ENCODE data around the gene GATB. TPM values are rescaled to one million over a fixed set of nuclear protein-coding genes. Genes with fewer than 3 reads are reported as not detected.
A peak's percentile ranks its signal among the peaks of the same experiment; 100 is the strongest.

The GATB gene
- total RNA-seq, 1 experiment from 2014 or later: 20.4 TPM

DNA sequence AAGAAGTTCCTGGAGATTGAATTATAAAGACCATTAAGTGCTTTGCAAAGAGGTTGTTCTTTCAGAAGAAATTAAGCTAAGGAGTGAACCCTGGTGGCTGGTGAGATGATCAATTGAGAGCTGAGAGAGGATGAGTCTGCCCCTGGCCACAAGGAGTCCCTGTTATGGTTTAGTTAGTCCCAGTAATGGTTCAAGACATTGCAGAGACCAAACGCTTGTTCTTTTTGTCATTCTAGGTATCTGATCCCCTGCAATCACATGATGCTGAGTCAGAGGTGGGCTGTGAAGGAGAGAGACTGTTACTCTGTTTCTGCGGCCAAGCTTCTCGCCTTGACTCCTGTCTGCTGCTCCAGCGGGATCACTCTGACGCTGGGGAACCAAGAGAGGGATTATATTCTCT is 114.5 kb downstream of the GATB start:
- H3K4me1 ChIP-seq (ENCODE audit: insufficient read depth, low read length): peaks cover 2% of the 10 kb centered on the region
- CTCF ChIA-PET: no interaction called here
- no peaks in the 10 kb centered on the region for H3F3A ChIP-seq (ENCODE audit: low read length, unreplicated experiment)
- no peaks in the 10 kb centered on the region for H3K79me2 ChIP-seq (ENCODE audit: low read length)
- H4K20me1 ChIP-seq (ENCODE audit: low read length): no peaks in the 10 kb centered on the region
- no peaks in the 10 kb centered on the region for H3K27me3 ChIP-seq (ENCODE audit: low read length)
- H2AFZ ChIP-seq (ENCODE audit: low read length): no peak overlapping the region
- no peak for TF ChIP-seq EZH2phosphoT487 (IDR thresholded peaks at IDR 0.05; ENCODE audit: borderline replicate concordance, low read length)
- no peak for TF ChIP-seq EZH2 (IDR thresholded peaks at IDR 0.05; ENCODE audit: low read length, unreplicated experiment)
- TF ChIP-seq, protein P1, sequence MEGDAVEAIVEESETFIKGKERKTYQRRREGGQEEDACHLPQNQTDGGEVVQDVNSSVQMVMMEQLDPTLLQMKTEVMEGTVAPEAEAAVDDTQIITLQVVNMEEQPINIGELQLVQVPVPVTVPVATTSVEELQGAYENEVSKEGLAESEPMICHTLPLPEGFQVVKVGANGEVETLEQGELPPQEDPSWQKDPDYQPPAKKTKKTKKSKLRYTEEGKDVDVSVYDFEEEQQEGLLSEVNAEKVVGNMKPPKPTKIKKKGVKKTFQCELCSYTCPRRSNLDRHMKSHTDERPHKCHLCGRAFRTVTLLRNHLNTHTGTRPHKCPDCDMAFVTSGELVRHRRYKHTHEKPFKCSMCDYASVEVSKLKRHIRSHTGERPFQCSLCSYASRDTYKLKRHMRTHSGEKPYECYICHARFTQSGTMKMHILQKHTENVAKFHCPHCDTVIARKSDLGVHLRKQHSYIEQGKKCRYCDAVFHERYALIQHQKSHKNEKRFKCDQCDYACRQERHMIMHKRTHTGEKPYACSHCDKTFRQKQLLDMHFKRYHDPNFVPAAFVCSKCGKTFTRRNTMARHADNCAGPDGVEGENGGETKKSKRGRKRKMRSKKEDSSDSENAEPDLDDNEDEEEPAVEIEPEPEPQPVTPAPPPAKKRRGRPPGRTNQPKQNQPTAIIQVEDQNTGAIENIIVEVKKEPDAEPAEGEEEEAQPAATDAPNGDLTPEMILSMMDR (conservative IDR thresholded peaks at IDR 0.05; ENCODE audit: low read depth, low read length): peak; percentile 17; the same call in 1 of the 2 replicates
- ATAC-seq: no peak
- H3K9me3 ChIP-seq (ENCODE audit: low read length): no peaks in the 10 kb centered on the region
- BruUV-seq (replicated peaks): no TSS peak
- H3K36me3 ChIP-seq (ENCODE audit: low read depth, low read length): no peaks in the 10 kb centered on the region
- no peaks in the 10 kb centered on the region for H3K9me2 ChIP-seq (replicated peaks; ENCODE audit: low read length)
- DNase-seq: no peak
- intact Hi-C loops (cut with micrococcal nuclease): no loop called here
- POLR2A ChIA-PET (ENCODE audit: unreplicated experiment): no interaction called here
- no peak overlapping the region for H3K27ac ChIP-seq (ENCODE audit: low read length)
- no peak overlapping the region for H3K4me3 ChIP-seq (ENCODE audit: low read length)
- no peak overlapping the region for H3K4me2 ChIP-seq (ENCODE audit: low read length)
- H3K9ac ChIP-seq (ENCODE audit: low read length): no peak overlapping the region

- intact Hi-C loops (cut with micrococcal nuclease): no loop called here
- H3K79me2 ChIP-seq (ENCODE audit: low read length): no peaks in the 10 kb centered on the region
- no TSS peak for BruUV-seq (replicated peaks)
- ATAC-seq: no peak
- peak; percentile 38 for DNase-seq
- POLR2A ChIA-PET (ENCODE audit: unreplicated experiment): no interaction called here
- H3K9me3 ChIP-seq (ENCODE audit: low read length): no peaks in the 10 kb centered on the region
- H4K20me1 ChIP-seq (ENCODE audit: low read length): no peaks in the 10 kb centered on the region
- no peaks in the 10 kb centered on the region for H3K27me3 ChIP-seq (ENCODE audit: low read length)
- no peaks in the 10 kb centered on the region for H3F3A ChIP-seq (ENCODE audit: low read length, unreplicated experiment)
- H3K4me1 ChIP-seq (ENCODE audit: insufficient read depth, low read length): peaks cover 6% of the 10 kb centered on the region
- TF ChIP-seq EZH2phosphoT487 (IDR thresholded peaks at IDR 0.05; ENCODE audit: borderline replicate concordance, low read length) (no peak), EZH2 (IDR thresholded peaks at IDR 0.05; ENCODE audit: low read length, unreplicated experiment) (no peak)
- TF ChIP-seq, protein P1 (conservative IDR thresholded peaks at IDR 0.05; ENCODE audit: low read depth, low read length): peak; percentile 67
- H3K9me2 ChIP-seq (replicated peaks; ENCODE audit: low read length): no peaks in the 10 kb centered on the region
- H2AFZ ChIP-seq (ENCODE audit: low read length): no peak overlapping the region
- H3K36me3 ChIP-seq (ENCODE audit: low read depth, low read length): no peaks in the 10 kb centered on the region
- H3K27ac ChIP-seq (ENCODE audit: low read length): no peak overlapping the region
- H3K4me2 ChIP-seq (ENCODE audit: low read length): no peak overlapping the region
- CTCF ChIA-PET: no interaction called here
- no peak overlapping the region for H3K9ac ChIP-seq (ENCODE audit: low read length)
- no peak overlapping the region for H3K4me3 ChIP-seq (ENCODE audit: low read length)
Observed at GRCh38 chr4:151644622-151645021, 116.2 kb downstream of the GATB start.

DNA sequence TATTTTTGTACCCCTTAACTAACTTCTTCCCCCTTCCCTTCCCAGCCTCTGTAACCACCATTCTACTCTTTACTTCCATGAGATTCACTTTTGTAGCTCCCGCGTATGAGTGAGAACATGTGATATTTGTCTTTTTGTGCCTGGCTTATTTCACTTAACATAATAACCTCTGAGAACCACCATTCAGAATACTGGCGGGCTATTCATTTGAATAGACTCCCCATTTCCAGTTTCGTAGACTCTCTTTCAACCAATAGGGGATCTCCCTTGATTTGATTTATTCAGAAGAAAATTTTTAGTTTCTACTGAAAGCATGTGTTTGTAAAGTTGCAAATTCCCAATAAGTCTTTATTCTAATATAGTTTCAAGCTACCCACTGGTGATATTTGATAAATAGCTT is 117.2 kb downstream of the GATB start:
- no peak overlapping the region for H3K9ac ChIP-seq (ENCODE audit: low read length)
- H3K4me1 ChIP-seq (ENCODE audit: insufficient read depth, low read length): peaks cover 6% of the 10 kb centered on the region
- intact Hi-C loops (cut with micrococcal nuclease): no loop called here
- TF ChIP-seq, protein P1 (conservative IDR thresholded peaks at IDR 0.05; ENCODE audit: low read depth, low read length): no peak
- no peak for TF ChIP-seq EZH2 (IDR thresholded peaks at IDR 0.05; ENCODE audit: low read length, unreplicated experiment)
- no peak for TF ChIP-seq EZH2phosphoT487 (IDR thresholded peaks at IDR 0.05; ENCODE audit: borderline replicate concordance, low read length)
- ChIA-PET POLR2A (ENCODE audit: unreplicated experiment) (no interaction called here), CTCF (no interaction called here)
- H4K20me1 ChIP-seq (ENCODE audit: low read length): no peaks in the 10 kb centered on the region
- no peaks in the 10 kb centered on the region for H3K9me2 ChIP-seq (replicated peaks; ENCODE audit: low read length)
- no peaks in the 10 kb centered on the region for H3K9me3 ChIP-seq (ENCODE audit: low read length)
- no peak for ATAC-seq
- no TSS peak for BruUV-seq (replicated peaks)
- no peaks in the 10 kb centered on the region for H3K27me3 ChIP-seq (ENCODE audit: low read length)
- no peak overlapping the region for H3K4me2 ChIP-seq (ENCODE audit: low read length)
- H3K27ac ChIP-seq (ENCODE audit: low read length): no peak overlapping the region
- DNase-seq: no peak
- H3K79me2 ChIP-seq (ENCODE audit: low read length): no peaks in the 10 kb centered on the region
- no peaks in the 10 kb centered on the region for H3K36me3 ChIP-seq (ENCODE audit: low read depth, low read length)
- no peaks in the 10 kb centered on the region for H3F3A ChIP-seq (ENCODE audit: low read length, unreplicated experiment)
- no peak overlapping the region for H2AFZ ChIP-seq (ENCODE audit: low read length)
- H3K4me3 ChIP-seq (ENCODE audit: low read length): no peak overlapping the region
